Esophagus squamous epithelium (tissue), 5 donors: ENCODE results near the gene IFT122. TPM values are rescaled to one million over a fixed set of nuclear protein-coding genes. Genes with fewer than 3 reads are reported as not detected.
"Not testable (repeated sequence)": the region's sequence is repeated elsewhere in the genome, so short reads cannot be mapped to it uniquely, and the experiment has no call there.

ENCODE experiments used
- DNase-seq: peaks from one replicate; lab custom pipeline; 2025; lab: John Stamatoyannopoulos, UW
- H3K27ac ChIP-seq, 4 donors: fragments of 200-600 bp; sonication (generic); one replicate each; pipeline ENCODE4 v1.5.1; 2016 to 2019; ENCODE audit warnings: mild to moderate bottlenecking in 1 of 4
- H3K27me3 ChIP-seq, 4 donors: fragments of 200-600 bp; sonication (generic); 1 replicate in 3 of 4; 2 replicates in 1 of 4; pipeline versions ENCODE4 v1.5.1 to v1.6.0; 2017 to 2021; ENCODE audit warnings: antibody characterized with exemption in 1 of 4
- H3K36me3 ChIP-seq, 3 donors: fragments of 200-600 bp; sonication (generic); one replicate each; pipeline ENCODE4 v1.5.1; 2016 to 2019
- H3K4me1 ChIP-seq, 3 donors: fragments of 200-600 bp; sonication (generic); one replicate each; pipeline ENCODE4 v1.5.1; 2017 to 2019
- H3K4me3 ChIP-seq, 4 donors: fragments of 200-600 bp; sonication (generic); 1 replicate in 3 of 4; 2 replicates in 1 of 4; pipeline ENCODE4 v1.5.1; 2016 to 2019; ENCODE audit warnings: mild to moderate bottlenecking in 2 of 4, moderate library complexity in 1 of 4
- H3K9me3 ChIP-seq, 3 donors: fragments of 200-600 bp; sonication (generic); one replicate each; pipeline ENCODE4 v1.5.1; 2016 to 2019
- CTCF ChIP-seq, 6 experiments: fragments of 450-650 bp in 4 of 6; fragments of 200-600 bp in 2 of 6; sonication (generic) in 2 of 6; IDR thresholded peaks; one replicate each; pipeline ENCODE4 v1.5.1; 2016 to 2019; ENCODE audit warnings: antibody characterized with exemption in 6 of 6, mild to moderate bottlenecking in 4 of 6, moderate library complexity in 4 of 6
- POLR2A ChIP-seq, 4 donors: fragments of 450-650 bp; IDR thresholded peaks; one replicate each; pipeline ENCODE4 v1.6.1; 2017; ENCODE audit warnings: antibody characterized with exemption in 4 of 4, mild to moderate bottlenecking in 4 of 4, moderate library complexity in 3 of 4
- WGBS, 2 donors: methylation state at CpG; one replicate each; pipeline ENCODE4 v1.1.5; 2018; 5-methylcytosine and 5-hydroxymethylcytosine counted together
- intact Hi-C: fragments of 100-400 bp; cut with DNase I; formaldehyde crosslinking; loops from one replicate; pipeline ENCODE4 v1.15.0; 2022
- total RNA-seq, 4 donors: library from RNA; depleted of rRNA; stranded (reverse); fragments of >200 nt; gene quantifications; one replicate each; pipeline ENCODE4 v1.1.0, GENCODE V29; 2016
- donor health status: DM: yes; HTN: yes; CAD: no.

The IFT122 gene
- total RNA-seq, 4 donors from 2014 or later, result 6.0 to 26.5 (median 11.5) TPM

GRCh38 chr3:129412542-129413198, 27.4 kb upstream of the IFT122 start:
- no peak overlapping the region for H3K27ac ChIP-seq
- no peaks in the 10 kb centered on the region for H3K9me3 ChIP-seq
- TF ChIP-seq CTCF (IDR thresholded peaks at IDR 0.05) (no peak), POLR2A (IDR thresholded peaks at IDR 0.05) (no peak)
- H3K4me3 ChIP-seq, result no peak overlapping the region
- H3K36me3 ChIP-seq, result no peaks in the 10 kb centered on the region
- intact Hi-C loops, result no loop called here
- DNase-seq, result no peak
- WGBS, 2 donors, result 88 to 91% methylated on average over 5 to 6 of the region's 6 CpGs
- no peaks in the 10 kb centered on the region for H3K4me1 ChIP-seq
- H3K27me3 ChIP-seq, result no peaks in the 10 kb centered on the region

- H3K4me1 ChIP-seq, H3K4me3 ChIP-seq, DNase-seq, H3K27ac ChIP-seq, intact Hi-C loops, H3K36me3 ChIP-seq, H3K9me3 ChIP-seq, H3K27me3 ChIP-seq: not testable (repeated sequence)
- 61% methylated on average over 3 of the region's 3 CpGs for WGBS, 2 donors
These were observed 26.8 kb upstream of the IFT122 start for GRCh38 chr3:129413238-129413637.

GRCh38 chr3:129413687-129414506, 26.1 kb upstream of the IFT122 start:
- Histone ChIP-seq H3K4me1 (no peaks in the 10 kb centered on the region), H3K27ac (no peak overlapping the region), H3K4me3 (no peak overlapping the region), H3K36me3 (no peaks in the 10 kb centered on the region), H3K9me3 (no peaks in the 10 kb centered on the region), H3K27me3 (no peaks in the 10 kb centered on the region)
- TF ChIP-seq POLR2A (IDR thresholded peaks at IDR 0.05), result no peak
- no peak for TF ChIP-seq CTCF (IDR thresholded peaks at IDR 0.05)
- intact Hi-C loops, result no loop called here
- 63% methylated on average over 3 to 4 of the region's 4 CpGs for WGBS, 2 donors
- no peak for DNase-seq

GRCh38 chr3:129415378-129415777, 24.6 kb upstream of the IFT122 start:
- H3K27me3 ChIP-seq, result no peaks in the 10 kb centered on the region
- no peak for TF ChIP-seq CTCF (IDR thresholded peaks at IDR 0.05)
- 83 to 87% methylated on average over 3 of the region's 3 CpGs for WGBS, 2 donors
- H3K4me3 ChIP-seq, result no peak overlapping the region
- no peak for DNase-seq
- intact Hi-C loops, result no loop called here
- no peaks in the 10 kb centered on the region for H3K9me3 ChIP-seq
- no peak overlapping the region for H3K27ac ChIP-seq
- H3K36me3 ChIP-seq, result no peaks in the 10 kb centered on the region
- no peaks in the 10 kb centered on the region for H3K4me1 ChIP-seq

GRCh38 chr3:129415830-129416229, 24.2 kb upstream of the IFT122 start:
- WGBS, 2 donors, result 67 to 91% methylated on average over 3 of the region's 6 CpGs
- intact Hi-C loops, result no loop called here
- no peak for DNase-seq

More at GRCh38 chr3:129415830-129416229, 24.2 kb upstream of the IFT122 start:
- Histone ChIP-seq H3K4me3 (no peak overlapping the region), H3K27me3 (no peaks in the 10 kb centered on the region), H3K9me3 (no peaks in the 10 kb centered on the region), H3K27ac (no peak overlapping the region), H3K36me3 (no peaks in the 10 kb centered on the region), H3K4me1 (no peaks in the 10 kb centered on the region)
- TF ChIP-seq POLR2A (IDR thresholded peaks at IDR 0.05) (no peak), CTCF (IDR thresholded peaks at IDR 0.05) (no peak)
